GM10266 (cell line): ENCODE results near the gene PIP5K1B.

Source experiments
- DNase-seq: peaks from one replicate; pipeline ENCODE4 v3.0.0; 2012; ENCODE audit errors: extremely low spot score
- TF ChIP-seq, protein P1 (sequence below): IDR thresholded peaks from 2 replicates; pipeline ENCODE4 v1.5.1; 2012; ENCODE audit warnings: mild to moderate bottlenecking, low read depth; ENCODE audit not compliant: control insufficient read depth, insufficient read depth; ENCODE audit errors: missing control alignments

PIP5K1B gene

DNA sequence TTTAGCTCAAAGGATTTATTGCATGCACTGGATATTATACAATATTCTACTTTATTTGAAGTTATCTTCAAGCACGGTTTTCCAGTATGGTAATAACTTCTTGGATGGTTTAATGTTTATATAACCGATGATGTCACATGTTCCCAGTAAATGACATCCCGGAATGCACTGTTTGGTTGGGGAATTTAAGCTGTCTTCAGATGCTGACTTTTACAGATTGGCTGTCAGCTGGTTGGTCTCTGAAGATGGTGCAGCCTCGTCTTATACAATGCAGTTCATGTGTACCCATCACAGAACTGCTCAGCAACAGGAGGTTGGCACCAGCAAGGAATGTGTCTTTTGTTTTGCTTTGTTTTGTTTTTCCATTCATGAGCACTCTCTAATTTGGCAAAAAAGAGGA, 165.0 kb downstream of the PIP5K1B start:
- TF ChIP-seq, protein P1, sequence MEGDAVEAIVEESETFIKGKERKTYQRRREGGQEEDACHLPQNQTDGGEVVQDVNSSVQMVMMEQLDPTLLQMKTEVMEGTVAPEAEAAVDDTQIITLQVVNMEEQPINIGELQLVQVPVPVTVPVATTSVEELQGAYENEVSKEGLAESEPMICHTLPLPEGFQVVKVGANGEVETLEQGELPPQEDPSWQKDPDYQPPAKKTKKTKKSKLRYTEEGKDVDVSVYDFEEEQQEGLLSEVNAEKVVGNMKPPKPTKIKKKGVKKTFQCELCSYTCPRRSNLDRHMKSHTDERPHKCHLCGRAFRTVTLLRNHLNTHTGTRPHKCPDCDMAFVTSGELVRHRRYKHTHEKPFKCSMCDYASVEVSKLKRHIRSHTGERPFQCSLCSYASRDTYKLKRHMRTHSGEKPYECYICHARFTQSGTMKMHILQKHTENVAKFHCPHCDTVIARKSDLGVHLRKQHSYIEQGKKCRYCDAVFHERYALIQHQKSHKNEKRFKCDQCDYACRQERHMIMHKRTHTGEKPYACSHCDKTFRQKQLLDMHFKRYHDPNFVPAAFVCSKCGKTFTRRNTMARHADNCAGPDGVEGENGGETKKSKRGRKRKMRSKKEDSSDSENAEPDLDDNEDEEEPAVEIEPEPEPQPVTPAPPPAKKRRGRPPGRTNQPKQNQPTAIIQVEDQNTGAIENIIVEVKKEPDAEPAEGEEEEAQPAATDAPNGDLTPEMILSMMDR, result no peak
- DNase-seq, result no peak

DNA sequence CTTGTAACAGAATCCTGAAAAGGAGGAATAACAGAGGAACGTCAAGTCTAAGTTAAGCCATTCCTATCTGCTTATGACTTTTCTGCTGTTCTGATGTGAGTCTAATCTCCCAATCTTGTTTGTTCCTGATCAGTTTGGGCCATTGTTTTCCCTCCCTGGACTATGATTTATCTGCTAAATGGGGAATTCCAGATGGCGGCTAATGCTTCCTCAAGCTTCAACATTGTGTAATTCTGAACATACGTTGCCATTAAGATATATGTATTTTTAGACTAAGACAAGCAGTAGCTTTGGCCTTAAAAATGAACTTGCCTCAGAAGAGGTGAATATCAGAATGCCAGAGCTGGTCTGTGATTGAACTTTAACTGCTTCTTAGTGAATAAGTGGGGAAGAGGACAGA, 166.2 kb downstream of the PIP5K1B start:
- TF ChIP-seq, protein P1, result no peak
- DNase-seq, result no peak

GRCh38 chr9:68872026-68872501, 167.0 kb downstream of the PIP5K1B start:
- DNase-seq, result no peak
- TF ChIP-seq, protein P1, result no peak

- no peak for DNase-seq
- TF ChIP-seq, protein P1, result no peak
Observed at GRCh38 chr9:68873179-68873578, 168.1 kb downstream of the PIP5K1B start.

DNA sequence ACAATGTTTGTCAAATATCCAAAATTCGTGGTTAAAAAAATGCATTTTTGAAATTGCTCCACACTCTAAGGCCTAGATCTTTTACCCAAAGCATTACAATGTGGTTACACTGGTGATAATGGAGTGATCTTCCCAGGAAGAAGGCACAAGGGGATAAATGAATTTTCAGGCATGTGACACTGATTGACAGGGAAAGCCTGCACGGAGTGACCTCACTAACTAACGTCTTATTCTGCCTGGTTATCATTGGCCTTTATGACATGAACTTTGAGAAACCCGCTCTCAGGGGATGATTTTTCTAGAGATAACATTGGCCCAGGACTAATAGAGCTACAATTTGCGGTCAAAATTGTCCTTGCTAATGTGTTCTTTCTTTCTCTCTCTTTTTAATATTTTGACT, 171.2 kb downstream of the PIP5K1B start:
- no peak for DNase-seq
- TF ChIP-seq, protein P1, result no peak

DNA sequence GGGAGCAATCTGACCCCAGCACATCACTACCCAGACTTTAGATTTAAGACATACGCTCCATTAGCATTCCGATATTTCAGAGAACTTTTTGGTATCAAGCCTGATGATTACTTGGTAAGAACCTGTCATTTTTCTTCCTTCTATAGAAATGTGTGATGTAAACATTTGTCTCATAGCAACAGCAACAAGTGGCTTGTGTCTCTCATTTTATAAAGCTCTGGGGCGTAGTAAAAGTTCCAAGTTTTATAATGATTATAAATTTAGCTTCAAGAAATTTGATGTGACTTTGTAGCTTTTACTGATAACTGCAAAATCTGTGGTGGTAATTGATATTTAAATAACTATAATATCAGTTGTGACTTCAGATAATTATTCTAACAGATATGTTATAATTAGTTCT, 171.6 kb downstream of the PIP5K1B start:
- no peak for DNase-seq
- TF ChIP-seq, protein P1, result no peak

DNA sequence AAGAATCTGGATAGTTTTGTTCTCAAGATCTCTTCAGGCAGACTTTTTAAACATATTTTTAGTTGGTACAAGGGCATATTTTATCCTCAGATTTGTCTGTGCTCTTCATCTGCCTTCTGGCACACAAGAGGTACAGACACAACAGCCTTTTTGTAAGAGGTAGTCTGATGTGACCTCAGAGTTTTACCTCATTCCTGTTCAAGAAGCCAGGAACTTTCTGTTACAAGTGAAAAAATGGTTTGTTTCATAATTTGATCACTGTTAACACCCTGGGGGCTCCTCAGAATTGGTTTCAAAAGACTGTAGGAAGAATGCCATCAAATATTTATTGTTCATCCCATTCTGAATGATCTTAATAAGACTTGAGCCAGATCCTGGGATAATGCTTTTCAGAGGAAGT, 172.2 kb downstream of the PIP5K1B start:
- DNase-seq, result no peak
- TF ChIP-seq, protein P1, result no peak
